ENCODE results near the gene TAAR9.

DNA sequence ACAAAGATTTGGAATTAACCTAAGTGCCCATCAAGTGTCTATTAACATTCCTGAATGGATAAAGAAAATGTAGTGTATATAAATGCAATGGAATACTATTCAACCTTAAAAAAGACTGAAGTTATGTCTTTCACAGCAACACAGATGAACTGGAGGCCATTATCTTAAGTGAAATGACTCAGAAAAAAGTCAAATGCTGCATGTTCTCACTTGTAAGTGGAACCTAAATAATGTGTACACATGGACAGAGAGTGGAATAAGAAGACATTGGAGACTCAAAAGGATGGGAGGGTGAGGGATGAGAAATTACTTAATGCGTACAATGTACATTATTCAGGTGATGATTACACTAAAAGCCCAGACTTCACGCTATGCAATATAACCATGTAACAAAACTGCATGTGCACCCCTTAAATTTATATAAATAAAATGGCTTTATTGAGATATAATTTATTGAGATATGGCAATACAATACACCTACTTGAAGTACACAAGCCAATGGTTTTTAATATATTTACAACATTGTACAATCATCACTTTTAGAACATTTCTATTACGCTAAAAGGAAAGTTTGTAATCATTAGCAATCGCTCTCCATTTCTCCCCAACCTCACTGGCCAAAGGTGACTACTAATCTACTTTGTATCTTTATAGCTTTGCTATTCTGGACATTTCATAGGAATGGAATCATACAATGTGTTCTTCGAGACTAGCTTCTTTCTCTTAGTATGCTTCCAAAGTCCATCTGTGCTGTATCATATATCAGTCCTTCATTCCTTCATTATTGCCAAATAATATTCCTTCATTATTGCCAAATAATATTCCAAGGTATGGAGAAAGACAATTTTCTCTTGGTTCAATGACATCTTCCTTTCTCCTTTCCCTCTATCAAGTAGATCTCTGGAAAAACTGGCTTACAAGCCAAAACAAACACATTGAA, 30.9 kb upstream of the TAAR9 start:
- TF ChIP-seq, protein P1, sequence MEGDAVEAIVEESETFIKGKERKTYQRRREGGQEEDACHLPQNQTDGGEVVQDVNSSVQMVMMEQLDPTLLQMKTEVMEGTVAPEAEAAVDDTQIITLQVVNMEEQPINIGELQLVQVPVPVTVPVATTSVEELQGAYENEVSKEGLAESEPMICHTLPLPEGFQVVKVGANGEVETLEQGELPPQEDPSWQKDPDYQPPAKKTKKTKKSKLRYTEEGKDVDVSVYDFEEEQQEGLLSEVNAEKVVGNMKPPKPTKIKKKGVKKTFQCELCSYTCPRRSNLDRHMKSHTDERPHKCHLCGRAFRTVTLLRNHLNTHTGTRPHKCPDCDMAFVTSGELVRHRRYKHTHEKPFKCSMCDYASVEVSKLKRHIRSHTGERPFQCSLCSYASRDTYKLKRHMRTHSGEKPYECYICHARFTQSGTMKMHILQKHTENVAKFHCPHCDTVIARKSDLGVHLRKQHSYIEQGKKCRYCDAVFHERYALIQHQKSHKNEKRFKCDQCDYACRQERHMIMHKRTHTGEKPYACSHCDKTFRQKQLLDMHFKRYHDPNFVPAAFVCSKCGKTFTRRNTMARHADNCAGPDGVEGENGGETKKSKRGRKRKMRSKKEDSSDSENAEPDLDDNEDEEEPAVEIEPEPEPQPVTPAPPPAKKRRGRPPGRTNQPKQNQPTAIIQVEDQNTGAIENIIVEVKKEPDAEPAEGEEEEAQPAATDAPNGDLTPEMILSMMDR (IDR thresholded peaks at IDR 0.05 in 8 of 11, conservative IDR thresholded peaks at IDR 0.05 in 3 of 11), result no peak
- no peak for TF ChIP-seq POLR2A (IDR thresholded peaks at IDR 0.05)

All from spleen (tissue), 7 donors.